ENCODE measurements around the gene TTC12.

The TTC12 gene

GRCh38 chr11:113376156-113376555 is 61.8 kb downstream of the TTC12 start:
- DNase-seq (ENCODE audit: low read depth), result no peak

GRCh38 chr11:113377681-113378412 is 63.5 kb downstream of the TTC12 start:
- no peak for DNase-seq (ENCODE audit: low read depth)

GRCh38 chr11:113378692-113379091 is 64.3 kb downstream of the TTC12 start:
- no peak for DNase-seq (ENCODE audit: low read depth)

GRCh38 chr11:113382121-113382520 is 67.7 kb downstream of the TTC12 start:
- DNase-seq (ENCODE audit: low read depth), result no peak

GRCh38 chr11:113384551-113384950 is 70.2 kb downstream of the TTC12 start:
- DNase-seq (ENCODE audit: low read depth), result no peak

GRCh38 chr11:113385749-113386148 is 71.4 kb downstream of the TTC12 start:
- DNase-seq (ENCODE audit: low read depth), result no peak

GRCh38 chr11:113386866-113387265 is 72.5 kb downstream of the TTC12 start:
- DNase-seq (ENCODE audit: low read depth), result no peak

GRCh38 chr11:113387605-113388211 is 73.3 kb downstream of the TTC12 start, which contains the start of gene ANKK1:
ANKK1 (plus strand) TSS chr11:113387779; CDS start chr11:113387885, 106 bp downstream.
- DNase-seq (ENCODE audit: low read depth), result no peak

- no peak for DNase-seq (ENCODE audit: low read depth)
Measured at GRCh38 chr11:113389272-113389671, 74.9 kb downstream of the TTC12 start.

GRCh38 chr11:113392236-113392921 is 78.0 kb downstream of the TTC12 start:
- no peak for DNase-seq (ENCODE audit: low read depth)

GRCh38 chr11:113393501-113393985 is 79.2 kb downstream of the TTC12 start:
- no peak for DNase-seq (ENCODE audit: low read depth)

- DNase-seq (ENCODE audit: low read depth), result no peak
Measured at GRCh38 chr11:113394919-113395318, 80.5 kb downstream of the TTC12 start.

- DNase-seq (ENCODE audit: low read depth), result no peak
Measured at GRCh38 chr11:113395782-113396336, 81.5 kb downstream of the TTC12 start.

- DNase-seq (ENCODE audit: low read depth), result no peak
Measured at GRCh38 chr11:113396690-113397089, 82.3 kb downstream of the TTC12 start.

- DNase-seq (ENCODE audit: low read depth), result no peak
Measured at GRCh38 chr11:113397212-113397611, 82.8 kb downstream of the TTC12 start.

GRCh38 chr11:113397821-113398220 is 83.4 kb downstream of the TTC12 start:
- DNase-seq (ENCODE audit: low read depth), result no peak

- DNase-seq (ENCODE audit: low read depth), result no peak
Measured at GRCh38 chr11:113398669-113399430, 84.5 kb downstream of the TTC12 start.

GRCh38 chr11:113400631-113401230 is 86.3 kb downstream of the TTC12 start:
- no peak for DNase-seq (ENCODE audit: low read depth)

- DNase-seq (ENCODE audit: low read depth), result no peak
Measured at GRCh38 chr11:113401718-113402117, 87.3 kb downstream of the TTC12 start.

GRCh38 chr11:113404859-113405430 is 90.6 kb downstream of the TTC12 start:
- no peak for DNase-seq (ENCODE audit: low read depth)
